ACHN (cell line): ENCODE results near the gene NUP205.
"Not testable (repeated sequence)": the region's sequence is repeated elsewhere in the genome, so short reads cannot be mapped to it uniquely, and the experiment has no call there.

Experiments
- DNase-seq: peaks from one replicate; pipeline ENCODE4 v3.0.0-alpha.2; 2015
- in situ Hi-C: cut with HindIII; loops from 2 replicates; pipeline ENCODE4 v1.10.0; 2017; ENCODE audit warnings: low sequenced_read_pairs, low pct_ligation_motif_present, low pct_unique_long_range_greater_than_20kb

NUP205 gene

GRCh38 chr7:135659159-135659846 is 101.6 kb downstream of the NUP205 start:
- no peak for DNase-seq

GRCh38 chr7:135661311-135662122 is 103.8 kb downstream of the NUP205 start:
- no peak for DNase-seq

More at GRCh38 chr7:135659159-135659846, 101.6 kb downstream of the NUP205 start:
- in situ Hi-C loops = no loop called here

GRCh38 chr7:135662123-135662372 is 104.3 kb downstream of the NUP205 start:
- DNase-seq = no peak
- in situ Hi-C loops = no loop called here

More at GRCh38 chr7:135661311-135662122, 103.8 kb downstream of the NUP205 start:
- in situ Hi-C loops = no loop called here

- peak; percentile 98 for DNase-seq
- in situ Hi-C loops = no loop called here
These were observed 104.8 kb downstream of the NUP205 start, which contains the start of gene STMP1 for GRCh38 chr7:135662373-135663114. TSS of gene STMP1 (plus strand) at chr7:135662514.

GRCh38 chr7:135664046-135664589 is 106.4 kb downstream of the NUP205 start:
- in situ Hi-C loops = no loop called here
- no peak for DNase-seq

- in situ Hi-C loops = no loop called here
- no peak for DNase-seq
These were observed 107.3 kb downstream of the NUP205 start for GRCh38 chr7:135665042-135665441.

GRCh38 chr7:135666156-135666555 is 108.4 kb downstream of the NUP205 start:
- DNase-seq = no peak
- in situ Hi-C loops = no loop called here

GRCh38 chr7:135666846-135667245 is 109.1 kb downstream of the NUP205 start:
- DNase-seq = no peak
- in situ Hi-C loops = no loop called here

- DNase-seq, in situ Hi-C loops: not testable (repeated sequence)
These were observed 109.9 kb downstream of the NUP205 start for GRCh38 chr7:135667626-135668025.

GRCh38 chr7:135668852-135669395 is 111.2 kb downstream of the NUP205 start:
- in situ Hi-C loops, DNase-seq: not testable (repeated sequence)

- in situ Hi-C loops = no loop called here
- DNase-seq = no peak
These were observed 112.1 kb downstream of the NUP205 start for GRCh38 chr7:135669774-135670173.

- in situ Hi-C loops = no loop called here
These were observed 112.5 kb downstream of the NUP205 start for GRCh38 chr7:135670179-135670578.

GRCh38 chr7:135672560-135673359 is 115.0 kb downstream of the NUP205 start:
- peak; percentile 74 for DNase-seq

More at GRCh38 chr7:135670179-135670578, 112.5 kb downstream of the NUP205 start:
- DNase-seq = no peak

GRCh38 chr7:135673360-135673706 is 115.6 kb downstream of the NUP205 start:
- DNase-seq = no peak
- in situ Hi-C loops = no loop called here

More at GRCh38 chr7:135672560-135673359, 115.0 kb downstream of the NUP205 start:
- in situ Hi-C loops = no loop called here

GRCh38 chr7:135678612-135679575 is 121.2 kb downstream of the NUP205 start:
- in situ Hi-C loops = no loop called here
- peak; percentile 73 for DNase-seq

- in situ Hi-C loops = no loop called here
- no peak for DNase-seq
These were observed 124.0 kb downstream of the NUP205 start for GRCh38 chr7:135681762-135682161.

- DNase-seq = no peak
- in situ Hi-C loops = no loop called here
These were observed 124.5 kb downstream of the NUP205 start for GRCh38 chr7:135682191-135682590.
